ENCODE results near the gene F3. TPM values are rescaled to one million over a fixed set of nuclear protein-coding genes. Genes with fewer than 3 reads are reported as not detected.

F3 gene
- total RNA-seq, 6 donors from 2014 or later = 52.4 to 210 (median 80.9) TPM

GRCh38 chr1:94526152-94526980 lies 15.2 kb downstream of the F3 start:
- no peak overlapping the region for H3K27ac ChIP-seq
- peaks cover 0 to 10% (median 4%) of the 10 kb centered on the region in 4 donors for H3K36me3 ChIP-seq
- no peaks in the 10 kb centered on the region for H3K27me3 ChIP-seq
- no peak overlapping the region for H3K4me3 ChIP-seq
- 87 to 95% methylated on average over 7 of the region's 7 CpGs for whole genome bisulfite sequencing, 2 donors
- H3K4me1 ChIP-seq = peaks cover 0 to 7% (median 3%) of the 10 kb centered on the region in 4 donors
- ATAC-seq (ENCODE audit: low FRiP score in 2 of 2) (no peak), DNase-seq (no peak)
- no peaks in the 10 kb centered on the region for H3K9me3 ChIP-seq
- TF ChIP-seq POLR2AphosphoS5 (IDR thresholded peaks at IDR 0.05) (no peak), EP300 (IDR thresholded peaks at IDR 0.05) (no peak), POLR2A (IDR thresholded peaks at IDR 0.05) (no peak), CTCF (IDR thresholded peaks at IDR 0.05) (no peak)

GRCh38 chr1:94524531-94524930 lies 17.0 kb downstream of the F3 start:
- DNase-seq (no peak), ATAC-seq (ENCODE audit: low FRiP score in 2 of 2) (no peak)
- WGBS, 2 donors = 73 to 79% methylated on average over 6 of the region's 6 CpGs
- no peak for TF ChIP-seq POLR2AphosphoS5 (IDR thresholded peaks at IDR 0.05)
- TF ChIP-seq EP300 (IDR thresholded peaks at IDR 0.05) = no peak
- TF ChIP-seq CTCF (IDR thresholded peaks at IDR 0.05) = no peak
- TF ChIP-seq POLR2A (IDR thresholded peaks at IDR 0.05) = no peak
- Histone ChIP-seq H3K9me3 (no peaks in the 10 kb centered on the region), H3K4me1 (peaks cover 0 to 7% (median 3%) of the 10 kb centered on the region in 4 donors), H3K4me3 (no peak overlapping the region), H3K27ac (no peak overlapping the region), H3K36me3 (peaks cover 0 to 4% (median 0%) of the 10 kb centered on the region in 4 donors), H3K27me3 (no peaks in the 10 kb centered on the region)

GRCh38 chr1:94522304-94522703 lies 19.3 kb downstream of the F3 start:
- no peak for TF ChIP-seq POLR2A (IDR thresholded peaks at IDR 0.05)
- no peak for TF ChIP-seq POLR2AphosphoS5 (IDR thresholded peaks at IDR 0.05)
- TF ChIP-seq CTCF (IDR thresholded peaks at IDR 0.05) = peak in 4 of 6 experiments; percentile 15 to 41 (median 22)
- TF ChIP-seq EP300 (IDR thresholded peaks at IDR 0.05) = no peak
- H3K27ac ChIP-seq = no peak overlapping the region
- WGBS, 2 donors = 11 to 15% methylated on average over 4 of the region's 4 CpGs
- DNase-seq (no peak), ATAC-seq (ENCODE audit: low FRiP score in 2 of 2) (peak in 1 of 2 donors; percentile 74)
- peaks cover 0 to 11% (median 0%) of the 10 kb centered on the region in 4 donors for H3K36me3 ChIP-seq
- no peak overlapping the region for H3K4me3 ChIP-seq
- peaks cover 0 to under 1% (median 0%) of the 10 kb centered on the region in 4 donors for H3K4me1 ChIP-seq
- no peaks in the 10 kb centered on the region for H3K27me3 ChIP-seq
- H3K9me3 ChIP-seq = no peaks in the 10 kb centered on the region

DNA sequence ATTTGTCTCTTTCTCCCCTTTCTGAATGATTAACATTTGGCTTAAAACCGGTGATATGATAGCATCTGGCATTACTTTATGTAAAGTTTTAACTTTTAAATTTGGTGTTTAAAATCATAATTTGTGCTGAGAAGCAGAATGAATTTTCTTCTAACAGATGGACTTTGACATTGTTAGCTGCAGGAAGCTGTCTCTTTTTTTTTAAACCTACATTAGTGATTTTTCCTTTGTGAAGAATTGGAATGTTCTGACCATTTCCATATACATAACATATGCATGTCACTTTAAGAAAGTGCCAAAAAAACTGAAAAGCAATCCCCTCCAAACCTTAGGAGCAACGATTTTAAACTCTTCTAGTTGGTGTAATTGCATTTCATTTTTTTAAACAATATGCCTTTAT lies 22.2 kb downstream of the F3 start:
- Histone ChIP-seq H3K36me3 (peaks cover 0 to 14% (median 0%) of the 10 kb centered on the region in 4 donors), H3K27ac (no peak overlapping the region), H3K4me3 (no peak overlapping the region), H3K9me3 (no peaks in the 10 kb centered on the region), H3K27me3 (no peaks in the 10 kb centered on the region), H3K4me1 (no peaks in the 10 kb centered on the region)
- ATAC-seq (ENCODE audit: low FRiP score in 2 of 2) (no peak), DNase-seq (no peak)
- WGBS, 2 donors = 57 to 61% methylated on average over 2 of the region's 2 CpGs
- no peak for TF ChIP-seq POLR2AphosphoS5 (IDR thresholded peaks at IDR 0.05)
- no peak for TF ChIP-seq POLR2A (IDR thresholded peaks at IDR 0.05)
- no peak for TF ChIP-seq CTCF (IDR thresholded peaks at IDR 0.05)
- no peak for TF ChIP-seq EP300 (IDR thresholded peaks at IDR 0.05)
